Stimulated activated naive B cell treated with anti-CD40 and anti-IgM and Interleukin-4, amounts not matched to agents 10 μg/mL and 1 μg/mL and 100 μg/mL, for 72 hours (primary cell): ENCODE data around the gene ADH5.
A peak's percentile ranks its signal among the peaks of the same experiment; 100 is the strongest.
"Not testable (repeated sequence)": the region's sequence is repeated elsewhere in the genome, so short reads cannot be mapped to it uniquely, and the experiment has no call there.

ENCODE experiments used
- ATAC-seq, 2 donors: fragments of 150-1000 bp; cut with Tn5 transposase; replicated peaks; 2 replicates each; pipeline ENCODE4 v1.10.0; 2021; ENCODE audit warnings: moderate library complexity in 1 of 2
- DNase-seq: peaks from one replicate; pipeline ENCODE4 v3.0.0; 2021
- H3K27ac Mint-ChIP-seq: one replicate; pipeline ENCODE4 v1.8.0; 2022; ENCODE audit warnings: mild to moderate bottlenecking, mixed read lengths
- H3K27me3 Mint-ChIP-seq, 2 donors: one replicate each; pipeline ENCODE4 v1.8.0; 2022; ENCODE audit warnings: mixed read lengths in 2 of 2
- H3K36me3 Mint-ChIP-seq, 2 donors: one replicate each; pipeline ENCODE4 v1.8.0; 2022; ENCODE audit warnings: mixed read lengths in 2 of 2, mild to moderate bottlenecking in 1 of 2
- H3K4me1 Mint-ChIP-seq, 2 donors: one replicate each; pipeline ENCODE4 v1.8.0; 2022; ENCODE audit warnings: mixed read lengths in 2 of 2, mild to moderate bottlenecking in 1 of 2
- H3K4me3 Mint-ChIP-seq, 2 donors: one replicate each; pipeline ENCODE4 v1.8.0; 2022; ENCODE audit warnings: mild to moderate bottlenecking in 2 of 2, mixed read lengths in 2 of 2, moderate library complexity in 1 of 2
- H3K9me3 Mint-ChIP-seq, 2 donors: one replicate each; pipeline ENCODE4 v1.8.0; 2022; ENCODE audit warnings: mixed read lengths in 2 of 2, mild to moderate bottlenecking in 1 of 2

Gene ADH5

GRCh38 chr4:99076292-99076976 lies 12.2 kb downstream of the ADH5 start:
- DNase-seq (no peak), ATAC-seq (no peak)
- no peaks in the 10 kb centered on the region for H3K9me3 Mint-ChIP-seq
- H3K4me3 Mint-ChIP-seq, result no peak overlapping the region
- H3K27ac Mint-ChIP-seq, result no peak overlapping the region
- no peaks in the 10 kb centered on the region for H3K4me1 Mint-ChIP-seq
- H3K36me3 Mint-ChIP-seq, result peaks cover 22 to 46% of the 10 kb centered on the region in 2 donors
- no peaks in the 10 kb centered on the region for H3K27me3 Mint-ChIP-seq

DNA sequence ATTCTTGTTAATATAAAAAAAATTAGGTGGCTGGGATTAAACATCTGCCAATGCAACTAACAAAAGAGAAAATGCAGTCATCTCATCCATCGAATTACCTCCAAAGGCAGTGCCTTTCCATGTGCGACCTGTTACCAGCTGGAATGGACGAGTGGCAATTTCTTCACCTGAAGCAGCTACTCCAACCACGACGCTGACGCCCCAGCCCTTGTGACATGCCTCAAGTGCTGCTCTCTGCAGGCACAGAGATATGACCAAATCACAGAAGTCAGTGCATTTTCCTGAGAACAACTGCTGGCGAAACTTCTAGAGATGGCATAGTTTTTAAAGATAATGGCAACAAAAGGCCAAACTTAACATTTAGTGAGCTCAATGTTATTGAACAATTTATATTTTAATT lies 13.8 kb downstream of the ADH5 start:
- peaks cover 23 to 44% of the 10 kb centered on the region in 2 donors for H3K36me3 Mint-ChIP-seq
- ATAC-seq (no peak), DNase-seq (no peak)
- no peaks in the 10 kb centered on the region for H3K9me3 Mint-ChIP-seq
- H3K4me1 Mint-ChIP-seq, result no peaks in the 10 kb centered on the region
- H3K27ac Mint-ChIP-seq, result no peak overlapping the region
- no peaks in the 10 kb centered on the region for H3K27me3 Mint-ChIP-seq
- no peak overlapping the region for H3K4me3 Mint-ChIP-seq

DNA sequence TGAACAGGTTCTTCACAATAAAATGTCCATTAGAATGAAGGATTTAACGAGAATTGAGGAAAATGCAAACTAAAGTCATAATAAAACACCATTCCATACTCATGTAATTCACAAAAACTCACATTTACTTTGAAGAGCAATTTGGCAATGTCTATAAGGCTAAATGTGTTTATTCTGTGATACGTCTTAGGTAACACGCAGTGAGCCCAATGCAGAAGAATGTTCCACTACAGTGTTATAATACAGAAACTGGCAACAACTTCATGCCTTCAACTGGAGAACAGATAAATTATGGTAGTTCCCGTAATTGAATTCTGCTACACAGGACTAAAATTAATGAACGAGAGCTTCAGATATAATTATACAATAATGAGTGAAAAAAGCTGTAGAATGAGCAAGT lies 17.4 kb downstream of the ADH5 start:
- Mint-ChIP-seq H3K27ac (peak overlapping the region; percentile 5), H3K9me3 (no peaks in the 10 kb centered on the region), H3K4me1 (no peaks in the 10 kb centered on the region), H3K36me3 (peaks cover 30 to 40% of the 10 kb centered on the region in 2 donors), H3K27me3 (no peaks in the 10 kb centered on the region), H3K4me3 (no peak overlapping the region)
- ATAC-seq (no peak), DNase-seq (no peak)

- no peak overlapping the region for H3K27ac Mint-ChIP-seq
- no peaks in the 10 kb centered on the region for H3K27me3 Mint-ChIP-seq
- H3K4me3 Mint-ChIP-seq, result no peak overlapping the region
- ATAC-seq (no peak), DNase-seq (no peak)
- H3K4me1 Mint-ChIP-seq, result no peaks in the 10 kb centered on the region
- peaks cover 0 to 1% of the 10 kb centered on the region in 2 donors for H3K9me3 Mint-ChIP-seq
- H3K36me3 Mint-ChIP-seq, result peaks cover 29 to 46% of the 10 kb centered on the region in 2 donors
These were observed 21.0 kb downstream of the ADH5 start for GRCh38 chr4:99067617-99068016.

GRCh38 chr4:99065521-99065920 lies 23.1 kb downstream of the ADH5 start:
- not testable (repeated sequence) for DNase-seq, H3K27ac Mint-ChIP-seq
- H3K36me3 Mint-ChIP-seq, result peaks cover 27 to 53% of the 10 kb centered on the region in 2 donors

GRCh38 chr4:99062120-99062519 lies 26.5 kb downstream of the ADH5 start:
- Mint-ChIP-seq H3K4me3 (no peak overlapping the region), H3K36me3 (peaks cover 39 to 68% of the 10 kb centered on the region in 2 donors), H3K4me1 (peaks cover 4 to 7% of the 10 kb centered on the region in 2 donors), H3K27ac (no peak overlapping the region), H3K27me3 (no peaks in the 10 kb centered on the region), H3K9me3 (peaks cover 0 to 1% of the 10 kb centered on the region in 2 donors)
- DNase-seq (no peak), ATAC-seq (no peak)

More at GRCh38 chr4:99065521-99065920, 23.1 kb downstream of the ADH5 start:
- ATAC-seq, H3K27me3 Mint-ChIP-seq, H3K4me3 Mint-ChIP-seq, H3K9me3 Mint-ChIP-seq, H3K4me1 Mint-ChIP-seq: not testable (repeated sequence)

GRCh38 chr4:99061048-99061700 lies 27.4 kb downstream of the ADH5 start:
- H3K36me3 Mint-ChIP-seq, result peaks cover 33 to 61% of the 10 kb centered on the region in 2 donors

GRCh38 chr4:99059550-99059949 lies 29.0 kb downstream of the ADH5 start:
- Mint-ChIP-seq H3K27me3 (no peaks in the 10 kb centered on the region), H3K27ac (no peak overlapping the region), H3K9me3 (no peaks in the 10 kb centered on the region), H3K36me3 (peaks cover 32 to 54% of the 10 kb centered on the region in 2 donors), H3K4me3 (no peak overlapping the region), H3K4me1 (peaks cover 9 to 15% of the 10 kb centered on the region in 2 donors)
- ATAC-seq (no peak), DNase-seq (no peak)

More at GRCh38 chr4:99061048-99061700, 27.4 kb downstream of the ADH5 start:
- ATAC-seq (no peak), DNase-seq (no peak)
- peaks cover 0 to 1% of the 10 kb centered on the region in 2 donors for H3K9me3 Mint-ChIP-seq
- no peaks in the 10 kb centered on the region for H3K27me3 Mint-ChIP-seq
- no peak overlapping the region for H3K4me3 Mint-ChIP-seq
- H3K4me1 Mint-ChIP-seq, result peaks cover 5 to 9% of the 10 kb centered on the region in 2 donors
- H3K27ac Mint-ChIP-seq, result peak overlapping the region; percentile 20

DNA sequence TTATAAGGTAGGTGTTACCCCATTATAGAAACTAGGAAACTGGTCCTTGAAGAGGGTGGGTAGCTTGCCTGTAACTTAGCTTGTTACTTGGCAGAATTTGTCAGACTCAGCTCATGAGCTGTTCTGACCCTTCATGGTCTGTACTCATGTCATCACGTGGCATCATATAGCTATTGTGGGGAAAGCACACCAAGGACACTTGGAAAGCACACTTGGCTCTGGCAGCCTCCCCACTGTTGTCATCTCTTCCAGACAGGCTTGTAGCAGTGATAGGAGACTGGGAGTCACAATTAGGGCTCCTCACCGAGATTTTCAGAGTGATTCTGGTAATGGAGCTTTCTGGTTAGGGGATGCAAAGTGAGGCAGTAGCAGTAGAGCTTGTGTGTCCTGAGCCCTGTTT lies 30.4 kb downstream of the ADH5 start:
- no peak for DNase-seq
- no peak overlapping the region for H3K27ac Mint-ChIP-seq
- no peaks in the 10 kb centered on the region for H3K27me3 Mint-ChIP-seq
- no peaks in the 10 kb centered on the region for H3K9me3 Mint-ChIP-seq
- H3K4me1 Mint-ChIP-seq, result peaks cover 12 to 15% of the 10 kb centered on the region in 2 donors
- peaks cover 32 to 55% of the 10 kb centered on the region in 2 donors for H3K36me3 Mint-ChIP-seq
- H3K4me3 Mint-ChIP-seq, result no peak overlapping the region
- no peak for ATAC-seq

- H3K9me3 Mint-ChIP-seq, result no peaks in the 10 kb centered on the region
- ATAC-seq (no peak), DNase-seq (no peak)
- H3K36me3 Mint-ChIP-seq, result peaks cover 30 to 48% of the 10 kb centered on the region in 2 donors
- peaks cover 14 to 20% of the 10 kb centered on the region in 2 donors for H3K4me1 Mint-ChIP-seq
- H3K4me3 Mint-ChIP-seq, result no peak overlapping the region
- H3K27ac Mint-ChIP-seq, result peak overlapping the region; percentile 72
- H3K27me3 Mint-ChIP-seq, result no peaks in the 10 kb centered on the region
These were observed 34.1 kb downstream of the ADH5 start for GRCh38 chr4:99054428-99054994.

GRCh38 chr4:99052902-99053301 lies 35.7 kb downstream of the ADH5 start:
- Mint-ChIP-seq H3K36me3 (peaks cover 22 to 50% of the 10 kb centered on the region in 2 donors), H3K4me1 (peaks cover 14 to 20% of the 10 kb centered on the region in 2 donors), H3K9me3 (no peaks in the 10 kb centered on the region), H3K27me3 (no peaks in the 10 kb centered on the region), H3K27ac (peak overlapping the region; percentile 3), H3K4me3 (no peak overlapping the region)
- ATAC-seq, result no peak
- DNase-seq, result no peak

GRCh38 chr4:99047710-99048109 lies 40.9 kb downstream of the ADH5 start:
- H3K9me3 Mint-ChIP-seq, result no peaks in the 10 kb centered on the region
- ATAC-seq (no peak), DNase-seq (no peak)
- no peaks in the 10 kb centered on the region for H3K27me3 Mint-ChIP-seq
- peaks cover 30 to 59% of the 10 kb centered on the region in 2 donors for H3K36me3 Mint-ChIP-seq
- peak overlapping the region; percentile 38 for H3K27ac Mint-ChIP-seq
- H3K4me1 Mint-ChIP-seq, result peaks cover 15 to 20% of the 10 kb centered on the region in 2 donors
- no peak overlapping the region for H3K4me3 Mint-ChIP-seq

- Mint-ChIP-seq H3K4me3 (no peak overlapping the region), H3K9me3 (no peaks in the 10 kb centered on the region), H3K27me3 (no peaks in the 10 kb centered on the region), H3K4me1 (peaks cover 7 to 15% of the 10 kb centered on the region in 2 donors), H3K36me3 (peaks cover 24 to 42% of the 10 kb centered on the region in 2 donors), H3K27ac (peak overlapping the region; percentile 10)
- no peak for DNase-seq
- no peak for ATAC-seq
These were observed 45.2 kb downstream of the ADH5 start for GRCh38 chr4:99043346-99043745.

DNA sequence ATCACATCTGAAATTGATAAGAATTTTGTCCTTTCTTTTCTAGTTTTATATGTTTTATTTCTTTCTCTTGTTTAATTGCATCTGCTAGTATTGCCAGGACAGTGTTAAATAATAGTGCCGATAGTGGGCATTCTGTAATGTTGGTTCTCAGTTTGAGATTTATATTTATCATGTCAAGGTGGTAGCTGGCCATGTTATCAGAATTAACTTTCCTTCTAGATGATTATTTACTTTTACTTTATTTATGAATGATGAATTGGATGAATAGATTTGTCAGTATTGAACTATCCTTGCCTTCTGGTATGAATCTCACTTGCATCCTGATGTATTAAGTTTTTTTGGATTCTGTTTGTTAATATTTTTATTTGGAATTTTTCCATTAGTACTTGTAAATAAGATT lies 50.4 kb downstream of the ADH5 start:
- DNase-seq (no peak), ATAC-seq (no peak)
- Mint-ChIP-seq H3K27me3 (no peaks in the 10 kb centered on the region), H3K9me3 (no peaks in the 10 kb centered on the region), H3K36me3 (peaks cover 28 to 42% of the 10 kb centered on the region in 2 donors), H3K4me1 (peaks cover 3% of the 10 kb centered on the region in 2 donors), H3K4me3 (no peak overlapping the region), H3K27ac (no peak overlapping the region)

DNA sequence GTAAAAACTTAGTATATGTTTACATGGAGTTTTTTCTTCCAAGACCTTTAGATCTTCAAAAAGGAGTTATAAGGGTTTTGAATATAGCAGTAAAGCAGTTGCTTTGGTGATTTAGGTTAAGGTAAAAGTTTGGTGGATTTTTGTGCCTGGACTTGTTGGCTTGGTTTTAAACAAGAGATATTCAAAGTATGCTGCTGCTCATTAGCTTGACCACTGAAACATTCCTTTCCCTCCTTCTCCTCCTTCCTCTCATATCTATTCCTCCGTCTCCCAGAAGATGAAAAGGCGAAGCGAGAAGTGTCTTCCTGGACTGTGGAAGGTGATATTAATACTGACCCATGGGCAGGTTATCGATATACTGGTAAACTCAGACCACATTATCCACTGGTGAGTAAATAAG lies 54.6 kb downstream of the ADH5 start:
- Mint-ChIP-seq H3K27me3 (no peaks in the 10 kb centered on the region), H3K36me3 (peaks cover 22 to 46% of the 10 kb centered on the region in 2 donors), H3K4me1 (peaks cover 13 to 16% of the 10 kb centered on the region in 2 donors), H3K4me3 (no peak overlapping the region), H3K9me3 (no peaks in the 10 kb centered on the region), H3K27ac (no peak overlapping the region)
- no peak for DNase-seq
- no peak for ATAC-seq
